Heart right ventricle (tissue), 16 donors: ENCODE measurements around the gene ZNF100. TPM values are rescaled to one million over a fixed set of nuclear protein-coding genes. Genes with fewer than 3 reads are reported as not detected.

Experiments
- ATAC-seq, 8 donors: fragments of 200-7000 bp; cut with Tn5 transposase; one replicate each; pipeline ENCODE4 v1.9.1; 2020; ENCODE audit warnings: mild to moderate bottlenecking in 8 of 8, moderate library complexity in 8 of 8, moderate number of reproducible peaks in 1 of 8
- DNase-seq, 2 donors: peaks; one replicate each; pipeline ENCODE4 v3.0.0-alpha.2; 2020
- H3K27ac ChIP-seq, 10 donors: fragments of 200-600 bp; sonication (generic) in 2 of 10; one replicate each; pipeline versions ENCODE4 v1.5.0 to v1.8.0; 2020 to 2022; ENCODE audit warnings: mild to moderate bottlenecking in 3 of 10
- H3K27me3 ChIP-seq, 7 donors: fragments of 200-600 bp; one replicate each; pipeline ENCODE4 v1.8.0; 2021 to 2022; ENCODE audit warnings: mild to moderate bottlenecking in 2 of 7
- H3K36me3 ChIP-seq, 9 donors: fragments of 200-600 bp; sonication (generic) in 1 of 9; one replicate each; pipeline versions ENCODE4 v1.5.0 to v1.8.0; 2020 to 2022; ENCODE audit warnings: mild to moderate bottlenecking in 2 of 9
- H3K4me1 ChIP-seq, 9 donors: fragments of 200-600 bp; sonication (generic) in 1 of 9; one replicate each; pipeline versions ENCODE4 v1.5.0 to v1.8.0; 2020 to 2022; ENCODE audit warnings: mild to moderate bottlenecking in 4 of 9
- H3K4me3 ChIP-seq, 10 donors: fragments of 200-600 bp; sonication (generic) in 2 of 10; one replicate each; pipeline versions ENCODE4 v1.5.0 to v1.8.0; 2020 to 2022; ENCODE audit warnings: mild to moderate bottlenecking in 7 of 10, moderate library complexity in 2 of 10
- H3K9me3 ChIP-seq, 11 donors: fragments of 200-600 bp in 10 of 11; sonication (generic) in 2 of 11; one replicate each; pipeline versions ENCODE4 v1.5.0 to v1.8.0; 2013 to 2022; ENCODE audit warnings: mild to moderate bottlenecking in 2 of 11, control low read depth in 1 of 11, moderate library complexity in 1 of 11
- CTCF ChIP-seq, 9 donors: fragments of 200-600 bp; sonication (generic) in 2 of 9; IDR thresholded peaks; one replicate each; pipeline versions ENCODE4 v1.5.0 to v1.8.0; 2021 to 2022; ENCODE audit warnings: antibody characterized with exemption in 9 of 9, mild to moderate bottlenecking in 5 of 9, moderate library complexity in 1 of 9
- WGBS, 2 donors: extraction: QIAGEN DNeasy Blood & Tissue Kit; methylation state at CpG; one replicate each; pipeline ENCODE4 v1.1.7; 2013; ENCODE audit warnings: inconsistent platforms in 1 of 2; 5-methylcytosine and 5-hydroxymethylcytosine counted together
- intact Hi-C, 10 donors: fragments of 100-400 bp; cut with DNase I; formaldehyde crosslinking; loops; one replicate each; pipeline versions ENCODE4 v1.11.1 to v1.14.2; 2022
- polyA plus RNA-seq, 2 donors: library from polyadenylated mRNA; stranded (reverse); fragments of 200-250 nt; gene quantifications; one replicate each; pipeline ENCODE4 v1.2.3, GENCODE V29; 2013
- total RNA-seq, 10 donors: library from RNA; stranded (reverse); fragmentation: NEBNext Ultra II Directional in 3 of 10; extraction: Animal tissue kit (Norgen Biotek cat#: 25700) in 3 of 10; gene quantifications; one replicate each; pipeline versions ENCODE4 v1.2.1 to v1.2.4, GENCODE V29; 2021 to 2023
- donor health status: Arrhythmogenic right ventricular cardiomyopathy.
- donor health status: ischemic (EF 13 %, LVEDD 7.1; RV severe dilation, severe dysfunction).
- donor health status: healthy with polysubstance abuse.
- donor health status: DM: no; HTN: yes; CAD: no.
- donor health status: DM: no; HTN: no; CAD: no.
- donor health status: ischemic (EF 25% LVEDD 6.9; RV normal size, moderate dysfunction).
- donor health status: ischemic (EF 25% LVEDD 5.7; RV mildly dilated, moderate dysfunction).
- donor health status: healthy.
- donor health status: DM: yes; HTN: yes; CAD: no.
- donor health status: Ischemic cardiomyopathy.
- donor health status: ischemic (EF 35%, LVEDD 5.7; RV mildly dilated, moderate dysfunction).
- donor health status: nonischemic (EF 11% LVEDD 7.7; RV severe dilation, severe dysfunction).
- donor health status: DM: yes; HTN: yes; CAD: no.
- donor health status: PGD.
- donor health status: ischemic (EF 29% LVEDD 5.4; RV normal size, mild dysfunction).
- donor health status: nonischemic (EF 23%, LVEDD 6.1; RV moderate dilation, normal function).

ZNF100 gene
- total and polyA plus RNA-seq, 12 donors = 1.1 to 10.3 (median 5.0) TPM

- no peaks in the 10 kb centered on the region for H3K4me1 ChIP-seq
- H3K27ac ChIP-seq = no peak overlapping the region
- 38 to 41% methylated on average over 1 of the region's 1 CpG for WGBS, 2 donors
- H3K4me3 ChIP-seq = no peak overlapping the region
- no peak for TF ChIP-seq CTCF (IDR thresholded peaks at IDR 0.05)
- no peaks in the 10 kb centered on the region for H3K9me3 ChIP-seq
- DNase-seq (peak in 1 of 2 donors; percentile 15), ATAC-seq (peak in 4 of 8 donors; percentile 14 to 70 (median 50))
- intact Hi-C loops = loop anchor here in 7 of 10 donors (10.0 kb wide), 5 partner anchors 77 to 487 kb away; no protein-coding TSS in a partner anchor
- no peaks in the 10 kb centered on the region for H3K36me3 ChIP-seq
- H3K27me3 ChIP-seq = peaks cover 0 to 3% (median 0%) of the 10 kb centered on the region in 7 donors
Measured at GRCh38 chr19:21691661-21692060, 75.7 kb downstream of the ZNF100 start.

DNA sequence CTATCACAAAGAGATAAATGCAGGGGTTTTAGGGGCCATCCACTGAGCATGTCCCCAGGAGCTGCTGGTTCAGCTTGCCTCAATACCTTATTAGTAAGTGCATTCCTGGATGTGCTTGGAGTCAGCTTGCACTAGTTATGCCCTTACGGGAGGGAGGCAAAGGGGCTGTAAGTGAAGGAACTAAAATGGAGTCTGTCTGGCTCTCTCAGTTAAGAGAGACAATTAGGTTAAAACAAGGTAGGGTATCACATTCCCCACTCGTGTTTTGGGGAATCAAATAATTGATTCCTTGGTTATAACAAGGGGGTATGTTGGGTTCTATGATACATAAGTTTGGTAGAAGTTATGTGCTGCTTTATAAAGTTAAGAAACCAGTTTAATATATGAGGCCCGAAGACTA lies 78.9 kb downstream of the ZNF100 start:
- TF ChIP-seq CTCF (IDR thresholded peaks at IDR 0.05) = no peak
- Histone ChIP-seq H3K27me3 (no peaks in the 10 kb centered on the region), H3K4me1 (no peaks in the 10 kb centered on the region), H3K36me3 (no peaks in the 10 kb centered on the region), H3K4me3 (no peak overlapping the region), H3K27ac (no peak overlapping the region), H3K9me3 (no peaks in the 10 kb centered on the region)
- WGBS, 2 donors = 61 to 77% methylated on average over 3 of the region's 3 CpGs
- ATAC-seq (no peak), DNase-seq (no peak)
- intact Hi-C loops = no loop called here

DNA sequence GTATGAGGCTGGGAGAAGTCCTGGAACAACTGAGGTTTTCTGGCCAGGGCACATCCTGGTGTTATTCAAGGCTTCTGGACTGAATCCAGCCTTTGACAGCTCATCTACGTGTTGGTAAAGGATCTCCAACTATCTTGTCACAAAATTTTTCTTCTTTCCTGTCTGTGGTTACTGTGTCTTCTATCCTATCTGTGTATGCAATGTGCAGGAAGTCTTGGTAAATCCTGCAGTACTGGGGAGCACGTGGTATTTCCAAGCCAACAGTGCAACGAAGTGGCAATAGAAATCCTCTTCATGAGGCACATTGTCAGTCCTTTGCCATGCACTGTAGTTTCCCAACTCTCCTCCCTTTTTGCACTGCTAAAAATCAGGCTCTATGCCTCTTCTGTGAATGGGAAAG lies 86.7 kb downstream of the ZNF100 start:
- no peaks in the 10 kb centered on the region for H3K36me3 ChIP-seq

GRCh38 chr19:21680026-21680425 lies 87.4 kb downstream of the ZNF100 start:
- TF ChIP-seq CTCF (IDR thresholded peaks at IDR 0.05) = no peak
- no peak overlapping the region for H3K4me3 ChIP-seq
- intact Hi-C loops = no loop called here
- H3K9me3 ChIP-seq = peaks cover 0 to 14% (median 0%) of the 10 kb centered on the region in 11 donors
- H3K27ac ChIP-seq = no peak overlapping the region
- 74 to 78% methylated on average over 5 of the region's 5 CpGs for WGBS, 2 donors
- DNase-seq = no peak
- no peak for ATAC-seq
- peaks cover 0 to 7% (median 0%) of the 10 kb centered on the region in 7 donors for H3K27me3 ChIP-seq
- no peaks in the 10 kb centered on the region for H3K36me3 ChIP-seq
- no peaks in the 10 kb centered on the region for H3K4me1 ChIP-seq

More for the DNA sequence above, 86.7 kb downstream of the ZNF100 start:
- WGBS, 2 donors = 53 to 65% methylated on average over 3 of the region's 3 CpGs
- H3K4me1 ChIP-seq = no peaks in the 10 kb centered on the region
- intact Hi-C loops = no loop called here
- ATAC-seq = no peak
- H3K27me3 ChIP-seq = peaks cover 0 to 7% (median 0%) of the 10 kb centered on the region in 7 donors
- DNase-seq = no peak
- peaks cover 0 to 14% (median 0%) of the 10 kb centered on the region in 11 donors for H3K9me3 ChIP-seq
- no peak overlapping the region for H3K27ac ChIP-seq
- TF ChIP-seq CTCF (IDR thresholded peaks at IDR 0.05) = no peak
- H3K4me3 ChIP-seq = no peak overlapping the region
